HCT116 (cell line): Measurements from ENCODE around the gene DMGDH. TPM values are rescaled to one million over a fixed set of nuclear protein-coding genes. Genes with fewer than 3 reads are reported as not detected.

Experiments
- ATAC-seq: fragments of 200-7000 bp; cut with Tn5 transposase; 2 replicates; pipeline ENCODE4 v1.9.1; 2020; ENCODE audit warnings: mild to moderate bottlenecking, moderate library complexity
- BruUV-seq: library from RNA; stranded (reverse); fragments of 400-500 nt; replicated peaks from 2 replicates; lab custom pipeline; 2021; lab: Mats Ljungman, UMichigan
- CTCF ChIA-PET: fragments of 300-600 bp; sonication (Branson Sonifier 250); formaldehyde crosslinking; loops from one replicate; lab custom pipeline; 2021; ENCODE audit warnings: antibody characterized with exemption; lab: Charles Lee
- POLR2A ChIA-PET: fragments of 300-600, 350-600 bp; sonication (Branson Sonifier 250); formaldehyde crosslinking; loops from one replicate; lab custom pipeline; 2021; ENCODE audit warnings: antibody characterized with exemption; lab: Charles Lee
- RAD21 ChIA-PET, 2 experiments: fragments of 300-600 bp; sonication (Branson Sonifier 250); formaldehyde crosslinking; loops; one replicate each; lab custom pipeline; 2023; ENCODE audit warnings: low total read pairs in 2 of 2; ENCODE audit not compliant: uncharacterized antibody in 2 of 2, unreplicated experiment in 2 of 2, low non-redundant PET in 1 of 2; lab: Charles Lee
- DNase-seq: peaks from one replicate; pipeline ENCODE4 v3.0.0-alpha.2; 2010; ENCODE audit warnings: low read depth, low spot score
- H2AFZ ChIP-seq: fragments of 200-600 bp; shearing (Covaris generic), sonication (generic); 2 replicates; pipeline ENCODE4 v1.6.1; 2017; ENCODE audit warnings: low read depth, mixed run types, mixed read lengths, antibody characterized with exemption, low read length; ENCODE audit not compliant: poor library complexity, severe bottlenecking
- H3K27ac ChIP-seq: 2 replicates; pipeline ENCODE4 v1.5.1; 2012; ENCODE audit warnings: low read depth, low read length
- H3K27me3 ChIP-seq: fragments of 200-600 bp; sonication (generic); 2 replicates; pipeline ENCODE4 v1.6.1; 2016; ENCODE audit warnings: mixed run types, low read length, mixed read lengths; ENCODE audit not compliant: insufficient read depth
- H3K36me3 ChIP-seq, 2 experiments: fragments of 200-500 bp in 1 of 2; fragments of 200-600 bp in 1 of 2; sonication (Bioruptor generic) in 1 of 2; sonication (generic) in 1 of 2; 2 replicates each; pipeline versions ENCODE4 v1.5.1 to v1.6.1; 2014 to 2016; ENCODE audit warnings: low read length in 2 of 2, inconsistent platforms in 1 of 2, mixed read lengths in 1 of 2, mixed run types in 1 of 2; ENCODE audit not compliant: insufficient read depth in 2 of 2, control insufficient read depth in 1 of 2
- H3K4me1 ChIP-seq, 2 experiments: fragments of 200-600 bp in 1 of 2; sonication (generic) in 1 of 2; 2 replicates each; pipeline versions ENCODE4 v1.5.1 to v1.6.1; 2012 to 2017; ENCODE audit warnings: low read length in 2 of 2, inconsistent platforms in 1 of 2, mild to moderate bottlenecking in 1 of 2, mixed read lengths in 1 of 2, mixed run types in 1 of 2, moderate library complexity in 1 of 2; ENCODE audit not compliant: insufficient read depth in 2 of 2, control insufficient read depth in 1 of 2
- H3K4me2 ChIP-seq: fragments of 200-600 bp; sonication (generic); 2 replicates; pipeline ENCODE4 v1.6.1; 2017; ENCODE audit warnings: mixed run types, low read length, mixed read lengths
- H3K4me3 ChIP-seq, 2 experiments: fragments of 200-600 bp in 1 of 2; sonication (generic) in 1 of 2; replicated peaks in 1 of 2; 2 replicates each; pipeline ENCODE4 v1.5.1; 2011 to 2016; ENCODE audit warnings: low read length in 2 of 2, control low read depth in 1 of 2, low read depth in 1 of 2, mild to moderate bottlenecking in 1 of 2, mixed read lengths in 1 of 2, mixed run types in 1 of 2
- H3K79me2 ChIP-seq: fragments of 200-600 bp; sonication (generic); 2 replicates; pipeline ENCODE4 v1.6.1; 2017; ENCODE audit warnings: mild to moderate bottlenecking, mixed run types, low read length, moderate library complexity, mixed read lengths; ENCODE audit not compliant: insufficient read depth
- H3K9ac ChIP-seq: fragments of 200-600 bp; sonication (generic); 2 replicates; pipeline ENCODE4 v1.6.1; 2016; ENCODE audit warnings: low read length, mixed read lengths
- H3K9me2 ChIP-seq: fragments of 200-600 bp; sonication (generic), shearing (Covaris generic); 2 replicates; pipeline ENCODE4 v1.6.1; 2017; ENCODE audit warnings: mixed run types, mild to moderate bottlenecking, moderate library complexity; ENCODE audit not compliant: insufficient read depth
- H3K9me3 ChIP-seq, 2 experiments: fragments of 200-500 bp in 1 of 2; fragments of 200-600 bp in 1 of 2; sonication (Bioruptor generic) in 1 of 2; sonication (generic) in 1 of 2; 2 replicates each; pipeline ENCODE4 v1.6.1; 2014 to 2017; ENCODE audit warnings: low read length in 2 of 2, mixed read lengths in 2 of 2, inconsistent platforms in 1 of 2, low read depth in 1 of 2, mild to moderate bottlenecking in 1 of 2, mixed run types in 1 of 2, moderate library complexity in 1 of 2; ENCODE audit not compliant: control insufficient read depth in 1 of 2, insufficient read depth in 1 of 2
- H4K20me1 ChIP-seq: fragments of 200-600 bp; sonication (generic), shearing (Covaris generic); 2 replicates; pipeline ENCODE4 v1.6.1; 2017; ENCODE audit warnings: mixed run types, mild to moderate bottlenecking, moderate library complexity; ENCODE audit not compliant: insufficient read depth
- ATF3 ChIP-seq: IDR thresholded peaks from 2 replicates; pipeline ENCODE4 v1.6.1; 2012
- CBX3 ChIP-seq: IDR thresholded peaks from 2 replicates; pipeline ENCODE4 v1.6.1; 2012; ENCODE audit warnings: low read depth
- EGR1 ChIP-seq: IDR thresholded peaks from 2 replicates; pipeline ENCODE4 v1.6.1; 2012; ENCODE audit warnings: low read depth
- EZH2phosphoT487 ChIP-seq: fragments of 200-600 bp; IDR thresholded peaks from 2 replicates; pipeline ENCODE4 v1.6.1; 2018; ENCODE audit warnings: antibody characterized with exemption, borderline replicate concordance
- JUND ChIP-seq: IDR thresholded peaks from 2 replicates; pipeline ENCODE4 v1.6.1; 2012
- MAX ChIP-seq: IDR thresholded peaks from 2 replicates; pipeline ENCODE4 v1.6.1; 2012
- POLR2A ChIP-seq: IDR thresholded peaks from 2 replicates; pipeline ENCODE4 v1.7.0; 2011; ENCODE audit warnings: borderline replicate concordance; ENCODE audit not compliant: insufficient read depth, insufficient read length; ENCODE audit errors: extremely low read depth
- SIN3A ChIP-seq: IDR thresholded peaks from 2 replicates; pipeline ENCODE4 v1.6.1; 2012; ENCODE audit warnings: low read depth
- YY1 ChIP-seq: IDR thresholded peaks from 2 replicates; pipeline ENCODE4 v1.6.1; 2011; ENCODE audit warnings: low read length, low read depth, moderate library complexity, mild to moderate bottlenecking; ENCODE audit not compliant: insufficient replicate concordance; ENCODE audit errors: extremely low read depth
- ZBTB33 ChIP-seq: IDR thresholded peaks from 2 replicates; pipeline ENCODE4 v1.6.1; 2011; ENCODE audit warnings: mild to moderate bottlenecking, low read length, moderate library complexity; ENCODE audit not compliant: insufficient replicate concordance; ENCODE audit errors: extremely low read depth
- ZFX ChIP-seq: fragments of 450-650 bp; IDR thresholded peaks from 2 replicates; pipeline ENCODE4 v1.6.1; 2017
- ZNF274 ChIP-seq: fragments of 200-500 bp; sonication (Bioruptor generic); IDR thresholded peaks from 2 replicates; pipeline ENCODE4 v1.6.1; 2014; ENCODE audit warnings: mild to moderate bottlenecking, low read depth, low read length, inconsistent platforms
- intact Hi-C: fragments of 100-400 bp; cut with micrococcal nuclease; formaldehyde crosslinking; loops from 2 replicates; pipeline ENCODE4 v1.10.0; 2022
- total RNA-seq: library from RNA; stranded (reverse); gene quantifications from one replicate; pipeline ENCODE4 v1.2.1, GENCODE V29; 2021; ENCODE audit not compliant: unreplicated experiment

DMGDH gene
- total RNA-seq, 1 experiment from 2014 or later: 2.3 TPM

- no peak overlapping the region for H3K9ac ChIP-seq
- H3K36me3 ChIP-seq: no peaks in the 10 kb centered on the region
- no TSS peak for BruUV-seq
- no peak for TF ChIP-seq CBX3
- no peak for TF ChIP-seq SIN3A
- no peak for TF ChIP-seq JUND
- TF ChIP-seq MAX: no peak
- no peak for TF ChIP-seq ATF3
- no peak for TF ChIP-seq EGR1
- TF ChIP-seq ZBTB33: no peak
- H3K27ac ChIP-seq: no peak overlapping the region
- no peak overlapping the region for H2AFZ ChIP-seq
- ATAC-seq (no peak), DNase-seq (no peak)
- no peak overlapping the region for H3K4me2 ChIP-seq
- H4K20me1 ChIP-seq: no peaks in the 10 kb centered on the region
- no peaks in the 10 kb centered on the region for H3K79me2 ChIP-seq
- H3K4me1 ChIP-seq: no peaks in the 10 kb centered on the region
- intact Hi-C loops: no loop called here
- POLR2A ChIA-PET: no interaction called here
- CTCF ChIA-PET: no interaction called here
- H3K4me3 ChIP-seq: no peak overlapping the region
- H3K27me3 ChIP-seq: no peaks in the 10 kb centered on the region
- RAD21 ChIA-PET: no interaction called here
- H3K9me2 ChIP-seq: no peaks in the 10 kb centered on the region; the same call in 1 of the 2 replicates
- no peaks in the 10 kb centered on the region for H3K9me3 ChIP-seq
Observed at GRCh38 chr5:79056847-79057246, 12.6 kb downstream of the DMGDH start.

GRCh38 chr5:79055017-79055416 is 14.5 kb downstream of the DMGDH start:
- Histone ChIP-seq H4K20me1 (no peaks in the 10 kb centered on the region), H2AFZ (no peak overlapping the region), H3K27me3 (no peaks in the 10 kb centered on the region), H3K79me2 (no peaks in the 10 kb centered on the region), H3K4me3 (no peak overlapping the region), H3K9me2 (no peaks in the 10 kb centered on the region; the same call in 1 of the 2 replicates), H3K9ac (no peak overlapping the region), H3K36me3 (no peaks in the 10 kb centered on the region), H3K4me1 (no peaks in the 10 kb centered on the region), H3K27ac (no peak overlapping the region), H3K4me2 (no peak overlapping the region), H3K9me3 (no peaks in the 10 kb centered on the region)
- BruUV-seq: no TSS peak
- RAD21 ChIA-PET: no interaction called here
- TF ChIP-seq ZFX (no peak), ZNF274 (no peak), POLR2A (no peak), YY1 (no peak), EZH2phosphoT487 (no peak), CBX3 (no peak)
- no peak for DNase-seq
- ATAC-seq: no peak
- POLR2A ChIA-PET: no interaction called here
- CTCF ChIA-PET: no interaction called here
- intact Hi-C loops: no loop called here
